Endothelial cell of umbilical vein (primary cell): ENCODE data around the gene MRE11. TPM values are rescaled to one million over a fixed set of nuclear protein-coding genes. Genes with fewer than 3 reads are reported as not detected.

Experiments used
- BruUV-seq: library from RNA; stranded (reverse); fragments of 400-500 nt; replicated peaks from 2 replicates; lab custom pipeline; 2021; lab: Mats Ljungman, UMichigan
- CTCF ChIA-PET: fragments of 300-600, 350-600 bp; sonication (Branson Sonifier 250); formaldehyde crosslinking; loops from one replicate; lab custom pipeline; 2021; ENCODE audit warnings: antibody characterized with exemption, inconsistent platforms; lab: Charles Lee
- POLR2A ChIA-PET: fragments of 300-600, 350-600 bp; sonication (Branson Sonifier 250); formaldehyde crosslinking; loops from one replicate; lab custom pipeline; 2021; ENCODE audit warnings: antibody characterized with exemption, inconsistent platforms; lab: Charles Lee
- DNase-seq: peaks from one replicate; pipeline ENCODE4 v3.0.0-alpha.2; 2011; ENCODE audit warnings: low read depth, low spot score
- FAIRE-seq: peaks from 2 replicates; lab custom pipeline; 2011; peaks lifted over from hg19 to GRCh38; lab: Jason Lieb, UNC
- H2AFZ ChIP-seq: 2 replicates; pipeline ENCODE4 v1.6.0; 2012; ENCODE audit warnings: low read depth, low read length, control low read depth, inconsistent platforms
- H3K27ac ChIP-seq: 2 replicates; pipeline ENCODE4 v1.5.1; 2011; ENCODE audit warnings: low read depth, mild to moderate bottlenecking, control low read depth, low read length, moderate library complexity; ENCODE audit not compliant: insufficient read depth
- H3K27me3 ChIP-seq, 2 experiments: 2 replicates each; pipeline versions ENCODE4 v1.6.0 to v1.6.1; 2011; ENCODE audit warnings: low read length in 2 of 2, mixed read lengths in 1 of 2; ENCODE audit not compliant: control insufficient read depth in 2 of 2, insufficient read depth in 2 of 2
- H3K36me3 ChIP-seq, 2 experiments: 2 replicates in 1 of 2; 3 replicates in 1 of 2; pipeline ENCODE4 v1.5.1; 2011; ENCODE audit warnings: low read length in 2 of 2, mild to moderate bottlenecking in 1 of 2, moderate library complexity in 1 of 2; ENCODE audit not compliant: control insufficient read depth in 2 of 2, insufficient read depth in 2 of 2; ENCODE audit errors: extremely low read depth in 1 of 2
- H3K4me1 ChIP-seq: 3 replicates; pipeline ENCODE4 v1.5.1; 2011; ENCODE audit warnings: mild to moderate bottlenecking, low read length; ENCODE audit not compliant: control insufficient read depth, insufficient read depth; ENCODE audit errors: extremely low read depth
- H3K4me2 ChIP-seq: 2 replicates; pipeline ENCODE4 v1.6.1; 2011; ENCODE audit warnings: low read length, control low read depth, mixed read lengths; ENCODE audit not compliant: insufficient read depth
- H3K4me3 ChIP-seq, 3 experiments: fragments of 200-600 bp in 1 of 3; sonication (generic), shearing (Covaris generic) in 1 of 3; replicated peaks in 1 of 3; 2 replicates each; pipeline ENCODE4 v1.5.1; 2011 to 2016; ENCODE audit warnings: control low read depth in 3 of 3, low read length in 3 of 3, mild to moderate bottlenecking in 2 of 3, inconsistent platforms in 1 of 3, low read depth in 1 of 3, moderate library complexity in 1 of 3; ENCODE audit not compliant: insufficient read depth in 1 of 3
- H3K79me2 ChIP-seq: 2 replicates; pipeline ENCODE4 v1.6.0; 2012; ENCODE audit warnings: low read length, inconsistent platforms; ENCODE audit not compliant: control insufficient read depth, insufficient read depth
- H3K9ac ChIP-seq: replicated peaks from 2 replicates; pipeline ENCODE3; 2011; ENCODE audit warnings: low read length, control low read depth; ENCODE audit not compliant: insufficient read depth; ENCODE audit errors: extremely low read depth
- H3K9me1 ChIP-seq: replicated peaks from 3 replicates; pipeline ENCODE4 v1.6.0; 2011; ENCODE audit warnings: mild to moderate bottlenecking, low read length; ENCODE audit not compliant: control insufficient read depth, insufficient read depth; ENCODE audit errors: extremely low read depth
- H3K9me3 ChIP-seq: replicated peaks from 2 replicates; pipeline ENCODE4 v1.5.1; 2012; ENCODE audit warnings: low read length, inconsistent platforms; ENCODE audit not compliant: control insufficient read depth, insufficient read depth
- H4K20me1 ChIP-seq: replicated peaks from 2 replicates; pipeline ENCODE3; 2011; ENCODE audit warnings: mild to moderate bottlenecking, low read length; ENCODE audit not compliant: control insufficient read depth, insufficient read depth; ENCODE audit errors: extremely low read depth
- CTCF ChIP-seq, 2 donors: IDR thresholded peaks; 1 replicate in 1 of 2; 2 replicates in 1 of 2; pipeline ENCODE4 v1.5.1; 2011; ENCODE audit warnings: low read length in 2 of 2, mild to moderate bottlenecking in 2 of 2, moderate library complexity in 2 of 2, control low read depth in 1 of 2, inconsistent platforms in 1 of 2, low read depth in 1 of 2; ENCODE audit not compliant: insufficient read depth in 1 of 2; ENCODE audit errors: extremely low read depth in 1 of 2
- EZH2 ChIP-seq: IDR thresholded peaks from 2 replicates; pipeline ENCODE4 v1.6.1; 2012; ENCODE audit warnings: borderline replicate concordance, low read depth, mild to moderate bottlenecking, moderate library complexity, low read length, inconsistent platforms; ENCODE audit not compliant: severe bottlenecking
- FOS ChIP-seq: IDR thresholded peaks from 2 replicates; pipeline ENCODE4 v1.6.1; 2011; ENCODE audit warnings: mild to moderate bottlenecking, low read length, moderate library complexity, borderline replicate concordance; ENCODE audit not compliant: insufficient read depth
- GATA2 ChIP-seq: IDR thresholded peaks from 2 replicates; pipeline ENCODE4 v1.7.0; 2011; ENCODE audit warnings: low read depth, mild to moderate bottlenecking, moderate library complexity, mixed read lengths, low read length; ENCODE audit not compliant: insufficient read length, insufficient read depth
- JUN ChIP-seq: IDR thresholded peaks from 2 replicates; pipeline ENCODE4 v1.6.1; 2011; ENCODE audit warnings: borderline replicate concordance, low read depth; ENCODE audit not compliant: insufficient read length, insufficient read depth
- MAX ChIP-seq: IDR thresholded peaks from 2 replicates; pipeline ENCODE4 v1.6.1; 2011; ENCODE audit not compliant: insufficient read depth, insufficient read length
- MYC ChIP-seq: IDR thresholded peaks from one replicate; pipeline ENCODE4 v1.6.1; 2011; ENCODE audit warnings: mild to moderate bottlenecking, low read depth, low read length
- POLR2A ChIP-seq: IDR thresholded peaks from 2 replicates; pipeline ENCODE4 v1.6.1; 2012; ENCODE audit warnings: low read depth, mild to moderate bottlenecking, control low read depth, low read length
- POLR2AphosphoS5 ChIP-seq: IDR thresholded peaks from 2 replicates; pipeline ENCODE4 v1.6.1; 2012; ENCODE audit warnings: low read depth, mild to moderate bottlenecking, control low read depth, low read length, moderate library complexity; ENCODE audit not compliant: insufficient read depth
- dilution Hi-C: fragments of 300-500 bp; cut with MboI; formaldehyde crosslinking; loops from one replicate; pipeline ENCODE4 v1.15.0; 2019; ENCODE audit warnings: low sequenced_read_pairs; ENCODE audit not compliant: extremely low pct_ligation_motif_present
- intact Hi-C: fragments of 100-400 bp; cut with micrococcal nuclease; formaldehyde crosslinking; loops from one replicate; pipeline ENCODE4 v1.10.0; 2022
- polyA plus RNA-seq, 4 experiments: library from polyadenylated mRNA; depleted of rRNA in 3 of 4; stranded (reverse) in 3 of 4; unstranded in 1 of 4; fragments of >200 nt; gene quantifications; 2 replicates each; pipeline versions ENCODE4 v1.2.1 to v1.2.3, GENCODE V29; 2011 to 2012; ENCODE audit warnings: missing spikeins in 1 of 4
- total RNA-seq: library from RNA; stranded (reverse); gene quantifications from 2 replicates; pipeline ENCODE4 v1.2.3, GENCODE V29; 2021

MRE11 gene
- total and polyA plus RNA-seq, 2 donors (not counting 3 experiments of a cell fraction or from before 2014, with no cell fraction given) = 4.5 to 22.0 TPM

GRCh38 chr11:94533696-94534630 lies 40.3 kb upstream of the MRE11 start:
- Histone ChIP-seq H3K36me3 (no peaks in the 10 kb centered on the region), H3K4me1 (no peaks in the 10 kb centered on the region), H3K4me2 (no peak overlapping the region), H3K9me1 (no peaks in the 10 kb centered on the region), H2AFZ (no peak overlapping the region), H3K27me3 (peaks cover 11 to 19% of the 10 kb centered on the region in 2 experiments), H4K20me1 (no peaks in the 10 kb centered on the region), H3K79me2 (no peaks in the 10 kb centered on the region), H3K4me3 (no peak overlapping the region), H3K9me3 (no peaks in the 10 kb centered on the region), H3K27ac (no peak overlapping the region), H3K9ac (no peak overlapping the region)
- DNase-seq (no peak), FAIRE-seq (no peak)
- ChIA-PET CTCF (interaction anchor here (1.4 kb wide), 1 partner anchor 13 kb away, joined by 3 read pairs; no protein-coding TSS in a partner anchor), POLR2A (no interaction called here)
- dilution Hi-C loops = no loop called here
- intact Hi-C loops = no loop called here
- TF ChIP-seq GATA2 (no peak), CTCF (IDR thresholded peaks at IDR 0.05; ENCODE audit: extremely low read depth in 1 of 2, insufficient read depth in 1 of 2, low read depth in 1 of 2, low read length in 2 of 2) (no peak), POLR2A (no peak), MAX (no peak), FOS (no peak), POLR2AphosphoS5 (no peak), JUN (no peak), MYC (no peak), EZH2 (no peak)
- BruUV-seq = no TSS peak
